A673 (cell line): ENCODE results near the gene NAA38.

Source experiments
- EZH2 ChIP-seq: fragments of 200-600 bp; sonication (generic); IDR thresholded peaks from 2 replicates; pipeline ENCODE4 v1.6.1; 2017; ENCODE audit warnings: borderline replicate concordance, low read depth, mild to moderate bottlenecking, mixed read lengths, antibody characterized with exemption, low read length; ENCODE audit not compliant: poor library complexity, severe bottlenecking
- TF ChIP-seq, protein P1 (sequence below): fragments of 300-800, 200-600 bp; sonication (generic); conservative IDR thresholded peaks from 2 replicates; pipeline ENCODE4 v1.5.1; 2017; ENCODE audit warnings: low read depth, mild to moderate bottlenecking, antibody characterized with exemption, low read length, moderate library complexity, mixed read lengths

DNA sequence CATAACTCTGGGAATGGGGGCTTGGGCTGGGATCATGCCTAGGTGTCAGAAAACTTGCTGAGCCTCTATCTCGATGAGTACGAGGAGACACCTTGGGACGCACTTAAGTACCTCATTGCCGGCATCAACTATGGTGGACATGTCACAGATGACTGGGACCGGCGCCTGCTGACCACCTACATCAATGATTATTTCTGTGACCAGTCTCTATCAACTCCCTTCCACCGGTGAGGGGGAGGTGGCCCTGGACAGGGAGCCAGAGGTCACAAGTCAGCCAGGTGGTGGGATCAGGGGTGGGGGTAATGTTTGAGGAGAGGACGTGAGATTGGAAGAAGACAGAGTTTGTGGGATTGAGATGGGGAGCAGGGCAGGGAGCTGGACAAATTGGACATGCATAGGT lies 26.7 kb downstream of the NAA38 start:
- TF ChIP-seq, protein P1, sequence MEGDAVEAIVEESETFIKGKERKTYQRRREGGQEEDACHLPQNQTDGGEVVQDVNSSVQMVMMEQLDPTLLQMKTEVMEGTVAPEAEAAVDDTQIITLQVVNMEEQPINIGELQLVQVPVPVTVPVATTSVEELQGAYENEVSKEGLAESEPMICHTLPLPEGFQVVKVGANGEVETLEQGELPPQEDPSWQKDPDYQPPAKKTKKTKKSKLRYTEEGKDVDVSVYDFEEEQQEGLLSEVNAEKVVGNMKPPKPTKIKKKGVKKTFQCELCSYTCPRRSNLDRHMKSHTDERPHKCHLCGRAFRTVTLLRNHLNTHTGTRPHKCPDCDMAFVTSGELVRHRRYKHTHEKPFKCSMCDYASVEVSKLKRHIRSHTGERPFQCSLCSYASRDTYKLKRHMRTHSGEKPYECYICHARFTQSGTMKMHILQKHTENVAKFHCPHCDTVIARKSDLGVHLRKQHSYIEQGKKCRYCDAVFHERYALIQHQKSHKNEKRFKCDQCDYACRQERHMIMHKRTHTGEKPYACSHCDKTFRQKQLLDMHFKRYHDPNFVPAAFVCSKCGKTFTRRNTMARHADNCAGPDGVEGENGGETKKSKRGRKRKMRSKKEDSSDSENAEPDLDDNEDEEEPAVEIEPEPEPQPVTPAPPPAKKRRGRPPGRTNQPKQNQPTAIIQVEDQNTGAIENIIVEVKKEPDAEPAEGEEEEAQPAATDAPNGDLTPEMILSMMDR, result no peak
- no peak for TF ChIP-seq EZH2
